IPS-20b (cell line): ENCODE measurements around the gene SDK1.

Experiments used
- H3K27ac ChIP-seq: one replicate; pipeline ENCODE4 v1.5.1; 2013; ENCODE audit warnings: low read length
- H3K27me3 ChIP-seq: 2 replicates; pipeline ENCODE4 v1.6.1; 2013; ENCODE audit warnings: mild to moderate bottlenecking, low read length, inconsistent platforms; ENCODE audit not compliant: insufficient read depth
- H3K36me3 ChIP-seq: 2 replicates; pipeline ENCODE4 v1.6.1; 2013; ENCODE audit warnings: low read depth, mild to moderate bottlenecking, inconsistent platforms, low read length, moderate library complexity; ENCODE audit not compliant: insufficient read depth
- H3K4me1 ChIP-seq: 2 replicates; pipeline ENCODE4 v1.6.1; 2013; ENCODE audit warnings: mild to moderate bottlenecking, control low read depth, inconsistent platforms, low read length, moderate library complexity; ENCODE audit not compliant: insufficient read depth
- H3K4me3 ChIP-seq: 2 replicates; pipeline ENCODE4 v1.5.1; 2013; ENCODE audit warnings: mild to moderate bottlenecking, low read length, inconsistent platforms
- H3K9ac ChIP-seq: 2 replicates; pipeline ENCODE4 v1.6.1; 2013; ENCODE audit warnings: low read depth, mild to moderate bottlenecking, inconsistent platforms, low read length, moderate library complexity
- H3K9me3 ChIP-seq: 2 replicates; pipeline ENCODE4 v1.6.1; 2013; ENCODE audit warnings: mild to moderate bottlenecking, low read depth, low read length, inconsistent platforms; ENCODE audit not compliant: insufficient read depth

The SDK1 gene

GRCh38 chr7:3655635-3656034 is 354.6 kb downstream of the SDK1 start:
- H3K27ac ChIP-seq, result no peak overlapping the region
- no peaks in the 10 kb centered on the region for H3K4me1 ChIP-seq
- H3K36me3 ChIP-seq, result no peaks in the 10 kb centered on the region
- H3K9me3 ChIP-seq, result no peaks in the 10 kb centered on the region
- no peak overlapping the region for H3K4me3 ChIP-seq
- no peak overlapping the region for H3K9ac ChIP-seq
- H3K27me3 ChIP-seq, result no peaks in the 10 kb centered on the region

DNA sequence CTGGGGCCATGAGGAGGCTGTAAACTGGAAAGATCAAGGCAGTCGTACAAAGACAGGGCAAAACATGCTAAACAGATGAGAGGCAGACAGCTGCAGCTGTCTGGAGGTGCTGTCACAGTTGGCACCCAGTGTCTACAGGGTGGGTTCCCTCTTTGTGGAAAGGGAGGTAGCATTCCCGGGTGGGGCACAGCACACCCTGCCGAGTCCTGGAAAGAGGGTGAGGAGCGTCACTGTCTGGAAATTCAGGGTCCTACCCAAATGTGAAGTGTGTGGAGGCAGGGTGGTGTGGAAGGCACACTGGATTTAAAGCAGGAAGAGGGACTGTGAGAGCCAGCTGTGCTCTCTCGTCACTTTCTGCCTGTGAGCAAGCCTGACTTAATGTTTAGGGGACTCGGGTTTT is 356.2 kb downstream of the SDK1 start:
- H3K4me3 ChIP-seq, result no peak overlapping the region
- H3K4me1 ChIP-seq, result no peaks in the 10 kb centered on the region
- H3K9me3 ChIP-seq, result no peaks in the 10 kb centered on the region
- no peak overlapping the region for H3K9ac ChIP-seq
- no peaks in the 10 kb centered on the region for H3K36me3 ChIP-seq
- no peak overlapping the region for H3K27ac ChIP-seq
- H3K27me3 ChIP-seq, result no peaks in the 10 kb centered on the region

DNA sequence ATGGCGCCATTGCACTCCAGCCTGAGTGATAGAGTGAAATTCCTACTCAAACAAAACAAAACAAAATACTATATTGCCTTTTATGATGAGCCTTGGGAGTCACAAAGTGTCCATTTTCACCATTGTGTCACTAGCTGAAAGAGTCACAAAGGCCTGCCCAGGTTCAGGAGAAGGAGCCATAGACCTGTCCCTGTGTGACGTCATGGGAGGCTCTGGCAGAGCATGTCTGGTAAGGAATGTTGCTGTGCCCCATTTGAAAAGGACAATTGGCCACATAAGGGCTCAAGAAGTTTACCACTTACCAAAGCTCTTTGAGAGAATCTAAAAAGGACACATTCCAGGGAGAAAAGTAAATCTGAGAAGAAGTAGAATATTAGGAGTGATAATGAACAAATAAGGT is 367.7 kb downstream of the SDK1 start:
- H3K27me3 ChIP-seq, result no peaks in the 10 kb centered on the region
- H3K9ac ChIP-seq, result no peak overlapping the region

DNA sequence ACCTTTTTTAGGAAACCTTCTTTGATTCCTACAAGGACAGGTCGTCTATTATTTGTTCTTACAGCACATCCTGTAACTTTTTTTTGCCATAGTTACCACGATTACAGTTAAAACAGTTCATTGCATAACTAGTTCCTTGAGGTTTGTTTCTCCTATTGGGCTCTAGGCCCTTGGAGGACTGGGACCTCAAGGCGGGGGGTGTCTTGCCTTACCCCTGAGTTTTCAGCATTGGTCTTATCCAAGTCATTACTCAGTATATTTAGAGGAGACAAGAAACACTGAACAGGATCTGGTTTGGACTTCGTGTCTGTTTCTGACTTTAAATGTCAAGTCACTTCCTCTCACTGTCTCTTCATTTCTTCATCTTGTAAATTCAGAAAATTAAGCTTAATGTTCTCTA is 369.8 kb downstream of the SDK1 start:
- H3K4me1 ChIP-seq, result no peaks in the 10 kb centered on the region
- H3K36me3 ChIP-seq, result no peaks in the 10 kb centered on the region
- no peak overlapping the region for H3K4me3 ChIP-seq
- H3K9ac ChIP-seq, result no peak overlapping the region
- no peak overlapping the region for H3K27ac ChIP-seq
- no peaks in the 10 kb centered on the region for H3K9me3 ChIP-seq
- no peaks in the 10 kb centered on the region for H3K27me3 ChIP-seq

More for the DNA sequence above, 367.7 kb downstream of the SDK1 start:
- H3K9me3 ChIP-seq, result no peaks in the 10 kb centered on the region
- no peak overlapping the region for H3K4me3 ChIP-seq
- no peaks in the 10 kb centered on the region for H3K36me3 ChIP-seq
- no peaks in the 10 kb centered on the region for H3K4me1 ChIP-seq
- H3K27ac ChIP-seq, result no peak overlapping the region

- Histone ChIP-seq H3K27me3 (no peaks in the 10 kb centered on the region), H3K4me1 (no peaks in the 10 kb centered on the region), H3K9me3 (no peaks in the 10 kb centered on the region), H3K4me3 (no peak overlapping the region), H3K36me3 (no peaks in the 10 kb centered on the region), H3K9ac (no peak overlapping the region), H3K27ac (no peak overlapping the region)
These were observed 372.5 kb downstream of the SDK1 start for GRCh38 chr7:3673524-3673923.

GRCh38 chr7:3678314-3678810 is 377.3 kb downstream of the SDK1 start:
- H3K27me3 ChIP-seq, result no peaks in the 10 kb centered on the region
- no peaks in the 10 kb centered on the region for H3K4me1 ChIP-seq
- no peaks in the 10 kb centered on the region for H3K9me3 ChIP-seq
- no peak overlapping the region for H3K9ac ChIP-seq
- no peak overlapping the region for H3K4me3 ChIP-seq
- H3K27ac ChIP-seq, result no peak overlapping the region
- no peaks in the 10 kb centered on the region for H3K36me3 ChIP-seq

- H3K4me3 ChIP-seq, result no peak overlapping the region
- no peak overlapping the region for H3K9ac ChIP-seq
- H3K27ac ChIP-seq, result no peak overlapping the region
- no peaks in the 10 kb centered on the region for H3K27me3 ChIP-seq
- H3K9me3 ChIP-seq, result no peaks in the 10 kb centered on the region
- peaks cover 7% of the 10 kb centered on the region for H3K4me1 ChIP-seq
- no peaks in the 10 kb centered on the region for H3K36me3 ChIP-seq
These were observed 381.1 kb downstream of the SDK1 start for GRCh38 chr7:3682028-3682710.

DNA sequence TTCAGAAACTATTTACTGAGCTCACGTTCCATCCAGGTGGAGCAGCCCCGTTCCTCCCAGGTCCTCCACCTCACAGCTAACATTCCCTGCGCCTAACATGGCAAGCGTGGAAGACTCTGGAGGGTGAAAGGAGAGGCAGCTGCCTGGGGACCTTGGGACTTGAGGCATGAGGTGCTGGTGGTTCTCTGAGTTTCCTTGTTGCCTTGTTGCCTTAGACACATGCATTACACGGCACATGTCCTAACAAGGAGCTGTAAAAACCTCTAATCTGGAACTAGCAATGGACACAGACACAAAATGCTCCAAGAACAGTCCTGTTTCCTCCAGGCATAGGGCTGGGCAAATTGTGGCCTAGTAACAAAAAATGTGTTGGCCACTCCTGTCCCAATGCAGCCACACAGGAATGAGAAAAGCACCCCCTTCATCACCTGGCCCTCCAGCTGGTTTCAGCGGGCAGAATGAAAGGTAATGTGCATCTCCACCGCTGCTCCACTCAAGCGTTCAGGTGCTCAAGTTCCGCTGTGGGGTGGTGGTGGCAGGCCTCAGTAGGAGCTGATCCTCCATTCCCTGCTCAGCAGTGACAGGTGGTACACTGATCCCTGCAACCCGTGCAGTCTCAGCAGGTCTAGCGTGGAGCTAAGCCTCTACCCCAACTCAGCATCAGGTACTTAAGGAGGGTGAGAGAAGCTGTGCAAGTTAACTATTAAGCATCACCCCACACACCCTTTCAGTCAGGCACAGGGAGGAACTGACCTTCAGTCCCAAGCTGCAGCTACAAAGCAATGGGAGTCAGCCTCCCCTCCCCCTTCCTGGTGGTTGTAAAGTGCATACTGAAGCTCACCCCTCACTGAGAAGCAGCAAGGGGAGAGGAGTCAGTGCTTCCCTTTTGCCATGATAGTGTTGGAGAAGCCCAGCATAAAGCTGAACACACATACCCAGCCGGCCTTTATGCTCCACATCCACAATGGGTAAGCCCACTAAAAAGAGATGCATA is 382.8 kb downstream of the SDK1 start:
- H3K9me3 ChIP-seq, result no peaks in the 10 kb centered on the region

DNA sequence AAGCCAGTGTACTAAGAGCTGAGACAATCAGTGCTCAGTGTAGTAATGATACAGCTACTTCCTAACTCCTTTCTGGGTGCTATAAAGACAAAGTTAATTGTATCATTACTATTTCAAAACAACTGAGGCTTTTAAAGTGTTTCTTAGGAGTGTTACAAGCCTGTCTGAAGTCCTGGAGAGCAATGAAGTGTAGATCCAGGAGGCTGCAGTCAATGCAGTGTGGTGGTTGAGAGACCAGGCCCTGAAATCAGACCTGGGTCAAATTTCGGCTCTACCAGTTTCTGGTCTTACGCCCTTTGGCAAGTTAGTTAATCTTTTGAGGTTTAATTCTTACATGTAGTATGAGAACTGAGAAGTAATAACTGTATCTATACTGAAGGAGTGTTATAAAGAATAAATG is 387.0 kb downstream of the SDK1 start:
- Histone ChIP-seq H3K36me3 (no peaks in the 10 kb centered on the region), H3K9ac (no peak overlapping the region), H3K27ac (no peak overlapping the region), H3K4me1 (peaks cover 17% of the 10 kb centered on the region), H3K4me3 (no peak overlapping the region), H3K27me3 (no peaks in the 10 kb centered on the region), H3K9me3 (no peaks in the 10 kb centered on the region)

More for the DNA sequence above, 382.8 kb downstream of the SDK1 start:
- Histone ChIP-seq H3K27me3 (no peaks in the 10 kb centered on the region), H3K27ac (no peak overlapping the region), H3K4me3 (no peak overlapping the region), H3K36me3 (no peaks in the 10 kb centered on the region), H3K9ac (no peak overlapping the region), H3K4me1 (peaks cover 7% of the 10 kb centered on the region)

DNA sequence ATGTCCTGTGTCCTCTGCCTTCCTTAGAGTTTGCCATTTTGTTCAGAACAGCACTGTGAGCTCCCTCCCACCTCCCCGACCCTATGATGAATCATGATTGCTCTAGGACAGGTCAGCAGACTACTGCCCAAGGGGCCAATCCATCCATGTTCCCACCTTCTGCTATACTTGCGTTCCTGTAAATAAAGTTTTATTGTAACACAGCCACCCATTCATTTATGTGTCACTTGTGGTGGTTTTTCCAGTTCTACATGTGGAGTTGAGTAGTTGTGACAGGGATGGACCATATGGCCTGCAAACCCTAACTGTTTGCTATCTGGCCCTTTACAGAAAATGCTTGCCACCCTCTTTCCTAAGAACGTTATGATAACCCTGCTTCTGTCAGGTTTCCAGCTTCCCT is 387.8 kb downstream of the SDK1 start:
- Histone ChIP-seq H3K9me3 (no peaks in the 10 kb centered on the region), H3K27me3 (no peaks in the 10 kb centered on the region), H3K4me3 (no peak overlapping the region), H3K4me1 (peaks cover 19% of the 10 kb centered on the region), H3K36me3 (no peaks in the 10 kb centered on the region), H3K27ac (no peak overlapping the region), H3K9ac (no peak overlapping the region)

GRCh38 chr7:3691478-3692158 is 390.6 kb downstream of the SDK1 start:
- Histone ChIP-seq H3K36me3 (no peaks in the 10 kb centered on the region), H3K27ac (no peak overlapping the region), H3K4me1 (peaks cover 14% of the 10 kb centered on the region; the same call in 1 of the 2 replicates), H3K27me3 (no peaks in the 10 kb centered on the region), H3K4me3 (no peak overlapping the region), H3K9ac (no peak overlapping the region), H3K9me3 (no peaks in the 10 kb centered on the region)
